ENCODE results near the gene WDR53. TPM values are rescaled to one million over a fixed set of nuclear protein-coding genes. Genes with fewer than 3 reads are reported as not detected.
"Not testable (repeated sequence)": the region's sequence is repeated elsewhere in the genome, so short reads cannot be mapped to it uniquely, and the experiment has no call there.

Gene WDR53
- total RNA-seq, 1 donor from 2014 or later: 10.0 TPM

- no peak for TF ChIP-seq CTCF (IDR thresholded peaks at IDR 0.05; ENCODE audit: borderline replicate concordance)
These were observed 32.0 kb upstream of the WDR53 start for GRCh38 chr3:196600359-196600758.

GRCh38 chr3:196599734-196600128 lies 31.4 kb upstream of the WDR53 start:
- H3K27me3 ChIP-seq (ENCODE audit: low read depth): peaks cover 32% of the 10 kb centered on the region
- intact Hi-C loops (cut with micrococcal nuclease): no loop called here
- no peak for TF ChIP-seq CTCF (IDR thresholded peaks at IDR 0.05; ENCODE audit: borderline replicate concordance)
- no peak for DNase-seq
- no peaks in the 10 kb centered on the region for H3K4me1 ChIP-seq
- H3K27ac ChIP-seq (replicated peaks): no peak overlapping the region
- H3K4me3 ChIP-seq: no peak overlapping the region
- no peaks in the 10 kb centered on the region for H3K36me3 ChIP-seq
- H3K9me3 ChIP-seq (replicated peaks): no peaks in the 10 kb centered on the region

More at GRCh38 chr3:196600359-196600758, 32.0 kb upstream of the WDR53 start:
- H3K9me3 ChIP-seq (replicated peaks): no peaks in the 10 kb centered on the region
- intact Hi-C loops (cut with micrococcal nuclease): no loop called here
- no peak for DNase-seq
- H3K27me3 ChIP-seq (ENCODE audit: low read depth): peaks cover 26% of the 10 kb centered on the region
- no peak overlapping the region for H3K4me3 ChIP-seq
- H3K4me1 ChIP-seq: no peaks in the 10 kb centered on the region
- no peaks in the 10 kb centered on the region for H3K36me3 ChIP-seq
- no peak overlapping the region for H3K27ac ChIP-seq (replicated peaks)

GRCh38 chr3:196597971-196598733 lies 29.8 kb upstream of the WDR53 start:
- H3K27me3 ChIP-seq (ENCODE audit: low read depth): peaks cover 39% of the 10 kb centered on the region
- intact Hi-C loops (cut with micrococcal nuclease); H3K27ac ChIP-seq (replicated peaks); H3K4me1 ChIP-seq; DNase-seq; H3K36me3 ChIP-seq; H3K9me3 ChIP-seq (replicated peaks): not testable (repeated sequence)
- H3K4me3 ChIP-seq: peak overlapping the region; percentile 2

- no peak for TF ChIP-seq CTCF (IDR thresholded peaks at IDR 0.05; ENCODE audit: borderline replicate concordance)
- Histone ChIP-seq H3K4me3 (no peak overlapping the region), H3K27me3 (ENCODE audit: low read depth) (peaks cover 39% of the 10 kb centered on the region), H3K36me3 (no peaks in the 10 kb centered on the region), H3K27ac (replicated peaks) (no peak overlapping the region), H3K9me3 (replicated peaks) (no peaks in the 10 kb centered on the region), H3K4me1 (no peaks in the 10 kb centered on the region)
- intact Hi-C loops (cut with micrococcal nuclease): no loop called here
- DNase-seq: no peak
These were observed 28.0 kb upstream of the WDR53 start for GRCh38 chr3:196596355-196596754.

- intact Hi-C loops (cut with micrococcal nuclease): no loop called here
- H3K27ac ChIP-seq (replicated peaks): no peak overlapping the region
- no peak overlapping the region for H3K4me3 ChIP-seq
- TF ChIP-seq CTCF (IDR thresholded peaks at IDR 0.05; ENCODE audit: borderline replicate concordance): no peak
- H3K27me3 ChIP-seq (ENCODE audit: low read depth): peaks cover 12% of the 10 kb centered on the region
- peaks cover 14% of the 10 kb centered on the region for H3K36me3 ChIP-seq
- H3K9me3 ChIP-seq (replicated peaks): no peaks in the 10 kb centered on the region
- H3K4me1 ChIP-seq: no peaks in the 10 kb centered on the region
- DNase-seq: no peak
These were observed 21.9 kb upstream of the WDR53 start for GRCh38 chr3:196590279-196590678.

- H3K27ac ChIP-seq (replicated peaks): no peak overlapping the region
- intact Hi-C loops (cut with micrococcal nuclease): no loop called here
- DNase-seq: no peak
- TF ChIP-seq CTCF (IDR thresholded peaks at IDR 0.05; ENCODE audit: borderline replicate concordance): no peak
- H3K4me3 ChIP-seq: no peak overlapping the region
- no peaks in the 10 kb centered on the region for H3K9me3 ChIP-seq (replicated peaks)
- no peaks in the 10 kb centered on the region for H3K27me3 ChIP-seq (ENCODE audit: low read depth)
- peaks cover 45% of the 10 kb centered on the region for H3K36me3 ChIP-seq
- H3K4me1 ChIP-seq: no peaks in the 10 kb centered on the region
These were observed 16.8 kb upstream of the WDR53 start for GRCh38 chr3:196585044-196585757.
